H9 (cell line): ENCODE data around the gene TPRG1. TPM values are rescaled to one million over a fixed set of nuclear protein-coding genes. Genes with fewer than 3 reads are reported as not detected.

Experiments
- DNase-seq: peaks from one replicate; pipeline ENCODE4 v3.0.0-alpha.2; 2017
- H2AFZ ChIP-seq: one replicate; pipeline ENCODE4 v1.6.1; 2013; ENCODE audit warnings: mild to moderate bottlenecking, low read length, control low read depth, moderate library complexity
- H2AK5ac ChIP-seq: 2 replicates; pipeline ENCODE4 v1.6.1; 2013; ENCODE audit warnings: low read length, control low read depth, mixed read lengths; ENCODE audit not compliant: insufficient read length
- H2BK120ac ChIP-seq: one replicate; pipeline ENCODE4 v1.6.1; 2013; ENCODE audit warnings: low read depth, mild to moderate bottlenecking, low read length, control low read depth, inconsistent platforms; ENCODE audit not compliant: poor library complexity, severe bottlenecking
- H2BK12ac ChIP-seq: 2 replicates; pipeline ENCODE4 v1.6.1; 2013; ENCODE audit warnings: low read length, control low read depth, mixed read lengths, low read depth; ENCODE audit not compliant: insufficient read length
- H2BK15ac ChIP-seq: 2 replicates; pipeline ENCODE4 v1.6.1; 2013; ENCODE audit warnings: low read depth, low read length, control low read depth
- H2BK20ac ChIP-seq: one replicate; pipeline ENCODE4 v1.6.1; 2013; ENCODE audit warnings: low read depth, mild to moderate bottlenecking, low read length, control low read depth, inconsistent platforms; ENCODE audit not compliant: poor library complexity, severe bottlenecking
- H2BK5ac ChIP-seq: 2 replicates; pipeline ENCODE4 v1.6.1; 2013; ENCODE audit warnings: low read length, control low read depth, mixed read lengths; ENCODE audit not compliant: insufficient read length
- H3K14ac ChIP-seq: 2 replicates; pipeline ENCODE4 v1.6.1; 2013; ENCODE audit warnings: low read length, control low read depth; ENCODE audit not compliant: insufficient read depth
- H3K18ac ChIP-seq: 2 replicates; pipeline ENCODE4 v1.6.1; 2013; ENCODE audit warnings: low read depth, mild to moderate bottlenecking, mixed read lengths, low read length, control low read depth; ENCODE audit not compliant: insufficient read length
- H3K23ac ChIP-seq: 2 replicates; pipeline ENCODE4 v1.6.1; 2013; ENCODE audit warnings: low read length, control low read depth, mixed read lengths, low read depth; ENCODE audit not compliant: insufficient read length
- H3K23me2 ChIP-seq: 2 replicates; pipeline ENCODE4 v1.6.1; 2013; ENCODE audit warnings: low read depth, mild to moderate bottlenecking, mixed read lengths, low read length, control low read depth; ENCODE audit not compliant: insufficient read length, poor library complexity, severe bottlenecking
- H3K27ac ChIP-seq: 2 replicates; pipeline ENCODE4 v1.5.1; 2013; ENCODE audit warnings: low read length, control low read depth, mixed read lengths, low read depth; ENCODE audit not compliant: insufficient read length
- H3K27me3 ChIP-seq: 2 replicates; pipeline ENCODE4 v1.6.1; 2013; ENCODE audit warnings: low read length, control low read depth, inconsistent platforms; ENCODE audit not compliant: insufficient read depth
- H3K4ac ChIP-seq: 2 replicates; pipeline ENCODE4 v1.6.1; 2013; ENCODE audit warnings: low read depth, mild to moderate bottlenecking, control low read depth, inconsistent platforms, low read length, moderate library complexity
- H3K4me1 ChIP-seq: 2 replicates; pipeline ENCODE4 v1.6.1; 2013; ENCODE audit warnings: low read length, control low read depth, inconsistent platforms; ENCODE audit not compliant: insufficient read depth
- H3K4me2 ChIP-seq: 2 replicates; pipeline ENCODE4 v1.6.1; 2013; ENCODE audit warnings: low read length, control low read depth, mixed read lengths; ENCODE audit not compliant: insufficient read length, insufficient read depth
- H3K56ac ChIP-seq: 2 replicates; pipeline ENCODE4 v1.6.1; 2013; ENCODE audit warnings: low read depth, mild to moderate bottlenecking, mixed read lengths, low read length, control low read depth; ENCODE audit not compliant: insufficient read length
- H3K79me1 ChIP-seq: 2 replicates; pipeline ENCODE4 v1.6.1; 2013; ENCODE audit warnings: low read depth, mild to moderate bottlenecking, moderate library complexity, low read length, control low read depth, inconsistent platforms; ENCODE audit not compliant: insufficient read depth, poor library complexity, severe bottlenecking
- H3K79me2 ChIP-seq: 2 replicates; pipeline ENCODE4 v1.6.1; 2013; ENCODE audit warnings: low read length, control low read depth, inconsistent platforms; ENCODE audit not compliant: insufficient read depth
- H3K9ac ChIP-seq: 2 replicates; pipeline ENCODE4 v1.6.1; 2013; ENCODE audit warnings: low read length, control low read depth, mixed read lengths; ENCODE audit not compliant: insufficient read length; ENCODE audit errors: extremely low read depth
- H3K9me3 ChIP-seq: one replicate; pipeline ENCODE4 v1.6.1; 2013; ENCODE audit warnings: low read depth, low read length, inconsistent platforms; ENCODE audit not compliant: control insufficient read depth
- H3T11ph ChIP-seq: one replicate; pipeline ENCODE4 v1.6.1; 2013; ENCODE audit warnings: mild to moderate bottlenecking, low read length, control low read depth, inconsistent platforms
- H4K20me1 ChIP-seq: one replicate; pipeline ENCODE4 v1.6.1; 2013; ENCODE audit not compliant: control insufficient read depth, insufficient read length, insufficient read depth
- H4K5ac ChIP-seq: 2 replicates; pipeline ENCODE4 v1.6.1; 2013; ENCODE audit warnings: low read depth, mild to moderate bottlenecking, mixed read lengths, low read length, control low read depth; ENCODE audit not compliant: insufficient read length
- H4K8ac ChIP-seq: replicated peaks from 2 replicates; pipeline ENCODE4 v1.6.1; 2013; ENCODE audit warnings: low read length, control low read depth, mixed read lengths, low read depth; ENCODE audit not compliant: insufficient read length
- H4K91ac ChIP-seq: 2 replicates; pipeline ENCODE4 v1.6.1; 2013; ENCODE audit warnings: low read depth, mild to moderate bottlenecking, moderate library complexity, mixed read lengths, low read length, control low read depth; ENCODE audit not compliant: insufficient read length
- H3K27ac Mint-ChIP-seq, 3 experiments: 2 replicates in 2 of 3; 3 replicates in 1 of 3; pipeline ENCODE4 v1.8.0; 2020 to 2021; ENCODE audit warnings: mixed read lengths in 3 of 3, mild to moderate bottlenecking in 1 of 3, moderate library complexity in 1 of 3
- H3K27me3 Mint-ChIP-seq: 2 replicates; pipeline ENCODE4 v1.8.0; 2021; ENCODE audit warnings: low read depth, mild to moderate bottlenecking, moderate library complexity, mixed read lengths
- H3K36me3 Mint-ChIP-seq, 3 experiments: 2 replicates in 2 of 3; 3 replicates in 1 of 3; pipeline ENCODE4 v1.8.0; 2020 to 2021; ENCODE audit warnings: low read depth in 3 of 3, mixed read lengths in 3 of 3; ENCODE audit not compliant: insufficient read depth in 1 of 3
- H3K4me1 Mint-ChIP-seq, 2 experiments: 2 replicates each; pipeline ENCODE4 v1.8.0; 2020; ENCODE audit warnings: mixed read lengths in 2 of 2
- H3K4me3 Mint-ChIP-seq, 2 experiments: 2 replicates in 1 of 2; 3 replicates in 1 of 2; pipeline ENCODE4 v1.8.0; 2020 to 2021; ENCODE audit warnings: mild to moderate bottlenecking in 2 of 2, mixed read lengths in 2 of 2, moderate library complexity in 1 of 2
- H3K9me3 Mint-ChIP-seq, 2 experiments: 2 replicates in 1 of 2; 3 replicates in 1 of 2; pipeline ENCODE4 v1.8.0; 2020; ENCODE audit warnings: mild to moderate bottlenecking in 2 of 2, mixed read lengths in 2 of 2, moderate library complexity in 1 of 2
- CTCF ChIP-seq: fragments of 200-600 bp; sonication (generic); conservative IDR thresholded peaks from 3 replicates; pipeline ENCODE4 v1.8.0; 2021; ENCODE audit warnings: antibody characterized with exemption, mild to moderate bottlenecking
- WGBS: extraction: QIAGEN DNeasy Blood & Tissue Kit; methylation state at CpG from one replicate; pipeline ENCODE4 v1.1.7; 2013; ENCODE audit warnings: missing lambda C conversion rate, low lambda C conversion rate, mixed read lengths; ENCODE audit not compliant: insufficient read length; ENCODE audit errors: extremely low coverage; 5-methylcytosine and 5-hydroxymethylcytosine counted together
- total RNA-seq: library from RNA; stranded (reverse); gene quantifications from 2 replicates; pipeline ENCODE4 v1.2.1, GENCODE V29; 2021

The TPRG1 gene
- total RNA-seq, 1 experiment from 2014 or later: 0.66 TPM

- H3K18ac ChIP-seq: no peak overlapping the region
- H2BK15ac ChIP-seq: no peak overlapping the region
- H3K4me1 ChIP-seq: no peaks in the 10 kb centered on the region
- no peak overlapping the region for H2BK120ac ChIP-seq
- no peak overlapping the region for H3K27ac Mint-ChIP-seq
- no peaks in the 10 kb centered on the region for H3K9me3 Mint-ChIP-seq
- no peaks in the 10 kb centered on the region for H3K4me1 Mint-ChIP-seq
- no peaks in the 10 kb centered on the region for H3K9me3 ChIP-seq
- H3K23me2 ChIP-seq: no peaks in the 10 kb centered on the region
- no peak overlapping the region for H3K4me3 Mint-ChIP-seq
- H3K9ac ChIP-seq: no peak overlapping the region
- H4K5ac ChIP-seq: no peak overlapping the region
- H2AFZ ChIP-seq: no peak overlapping the region
- no peaks in the 10 kb centered on the region for H4K20me1 ChIP-seq
- H3K4ac ChIP-seq: no peak overlapping the region
- no peaks in the 10 kb centered on the region for H3K36me3 Mint-ChIP-seq
- H3K56ac ChIP-seq: no peak overlapping the region
- DNase-seq: no peak
- no peaks in the 10 kb centered on the region for H3K79me2 ChIP-seq
- no peak overlapping the region for H4K8ac ChIP-seq
- H2AK5ac ChIP-seq: no peak overlapping the region
- no peaks in the 10 kb centered on the region for H3K79me1 ChIP-seq
- no peak overlapping the region for H3K27ac ChIP-seq
- no CpG with 5 or more reads among the region's 7 CpGs for WGBS
- no peak overlapping the region for H4K91ac ChIP-seq
- no peak overlapping the region for H3K23ac ChIP-seq
- no peak overlapping the region for H3T11ph ChIP-seq
- no peak overlapping the region for H2BK12ac ChIP-seq
- no peak overlapping the region for H2BK5ac ChIP-seq
- no peak overlapping the region for H2BK20ac ChIP-seq
- H3K14ac ChIP-seq: no peak overlapping the region
- H3K4me2 ChIP-seq: no peak overlapping the region
- TF ChIP-seq CTCF: no peak
- H3K27me3 ChIP-seq: no peaks in the 10 kb centered on the region
- no peaks in the 10 kb centered on the region for H3K27me3 Mint-ChIP-seq
Observed at GRCh38 chr3:189204167-189204866, 32.5 kb downstream of the TPRG1 start.
